ENCODE measurements around the gene TMEM30B.

Gene TMEM30B

DNA sequence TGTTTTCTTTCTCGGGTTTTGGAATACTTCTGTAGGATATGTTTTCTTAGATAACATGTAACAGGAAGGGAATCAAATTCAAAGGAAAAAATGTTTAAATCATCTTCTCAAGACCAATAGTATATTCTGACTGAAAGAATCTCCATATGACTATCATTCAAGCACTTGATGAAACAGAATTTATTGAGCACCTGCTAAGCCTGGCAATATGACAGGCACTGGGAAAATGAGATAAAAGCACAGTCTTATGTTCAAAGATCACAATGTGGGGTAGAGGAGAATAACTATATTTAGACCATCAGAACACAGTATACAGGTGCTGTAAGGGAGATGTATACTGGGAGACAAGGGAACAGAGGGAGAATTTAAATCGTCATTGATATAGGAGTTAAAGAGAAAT is 19.1 kb upstream of the TMEM30B start:
- no peak for DNase-seq (ENCODE audit: low read depth in 1 of 2, low spot score in 1 of 2)

- no peak for DNase-seq (ENCODE audit: low read depth in 1 of 2, low spot score in 1 of 2)
Measured at GRCh38 chr14:61298824-61299223, 17.7 kb upstream of the TMEM30B start.

GRCh38 chr14:61297581-61297980 is 16.4 kb upstream of the TMEM30B start:
- no peak for DNase-seq (ENCODE audit: low read depth in 1 of 2, low spot score in 1 of 2)

- peak in 1 of 2 donors; percentile 25 for DNase-seq (ENCODE audit: low read depth in 1 of 2, low spot score in 1 of 2)
Measured at GRCh38 chr14:61296719-61297502, 15.8 kb upstream of the TMEM30B start.

GRCh38 chr14:61296151-61296550 is 15.0 kb upstream of the TMEM30B start:
- DNase-seq (ENCODE audit: low read depth in 1 of 2, low spot score in 1 of 2): no peak

GRCh38 chr14:61290701-61291100 is 9.6 kb upstream of the TMEM30B start:
- DNase-seq (ENCODE audit: low read depth in 1 of 2, low spot score in 1 of 2): no peak

GRCh38 chr14:61288720-61289119 is 7.6 kb upstream of the TMEM30B start:
- DNase-seq (ENCODE audit: low read depth in 1 of 2, low spot score in 1 of 2): no peak

DNA sequence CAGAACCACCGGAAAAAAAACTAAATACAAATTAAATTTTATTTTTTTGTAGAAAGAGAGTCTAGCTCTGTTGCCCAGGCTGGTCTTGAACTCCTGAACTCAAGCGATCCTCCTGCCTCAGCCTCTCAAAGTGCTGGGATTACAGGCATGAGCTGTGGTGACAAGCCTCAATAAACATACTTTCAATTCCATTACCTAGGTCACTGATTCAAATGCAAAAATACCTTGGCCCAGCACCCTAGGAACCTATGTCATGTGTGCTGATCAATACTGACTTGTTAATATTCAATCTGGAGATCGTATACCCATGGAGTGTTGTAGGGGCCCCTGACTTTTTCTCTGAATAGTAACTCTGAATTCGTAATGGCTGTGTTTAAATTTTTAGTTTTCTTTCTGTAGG is 7.1 kb upstream of the TMEM30B start:
- no peak for DNase-seq (ENCODE audit: low read depth in 1 of 2, low spot score in 1 of 2)

DNA sequence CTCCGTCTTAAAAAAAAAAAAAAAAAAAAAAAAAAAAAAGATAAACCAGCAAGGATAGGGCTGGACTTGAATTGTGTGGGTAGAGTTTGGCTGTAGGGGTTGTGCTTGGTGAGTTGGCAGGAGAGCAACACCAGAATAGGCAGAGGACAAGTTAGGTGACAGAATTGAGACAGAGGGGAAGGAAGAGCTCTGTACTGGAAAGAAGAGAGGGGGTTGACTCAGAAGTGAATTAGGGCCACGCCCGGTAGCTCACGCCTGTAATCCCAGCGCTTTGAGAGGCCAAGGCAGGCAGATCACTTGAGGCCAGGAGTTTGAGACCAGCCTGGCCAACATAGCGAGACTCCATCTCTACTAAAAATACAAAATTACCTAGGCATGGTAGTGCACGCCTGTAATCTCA is 6.1 kb upstream of the TMEM30B start:
- no peak for DNase-seq (ENCODE audit: low read depth in 1 of 2, low spot score in 1 of 2)

DNA sequence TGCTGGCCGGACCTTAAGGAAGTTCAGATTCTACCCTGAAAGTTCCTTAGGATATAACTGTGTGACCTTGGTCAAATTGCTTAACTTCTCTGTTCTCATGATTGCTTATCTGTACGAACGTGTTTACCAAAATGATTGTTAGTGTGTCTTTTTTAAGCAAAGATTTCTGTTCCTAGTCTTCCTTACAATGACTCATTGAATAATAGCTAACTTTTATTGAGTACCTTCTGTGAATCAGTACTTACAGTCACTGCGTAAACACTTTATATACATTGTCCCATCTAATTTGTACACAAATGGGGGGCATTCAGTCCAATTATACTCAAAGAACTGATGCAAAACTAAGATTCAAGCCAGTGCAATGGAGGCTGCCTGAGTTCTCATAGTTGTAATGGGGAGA is 4.2 kb upstream of the TMEM30B start:
- no peak for DNase-seq (ENCODE audit: low read depth in 1 of 2, low spot score in 1 of 2)

DNA sequence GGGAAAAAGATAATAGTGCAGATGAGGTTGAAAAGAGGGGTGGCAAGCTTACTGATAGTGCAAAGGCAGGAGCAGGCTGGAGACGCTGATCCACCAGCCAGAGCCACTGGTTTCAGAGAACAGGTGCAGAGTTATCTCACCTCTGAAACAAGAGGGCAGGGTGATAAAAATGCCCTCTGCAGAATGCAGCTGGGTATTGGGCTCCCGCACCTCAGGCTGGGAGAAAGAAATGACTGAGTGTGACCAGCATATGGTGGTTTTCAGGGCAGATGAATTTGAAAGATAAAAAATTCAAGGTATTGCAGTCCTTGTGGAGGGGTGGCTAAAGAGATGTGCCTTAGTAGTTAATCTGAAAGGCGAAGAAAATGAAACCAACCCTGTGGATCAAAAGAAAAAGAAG is 2.9 kb upstream of the TMEM30B start:
- no peak for DNase-seq (ENCODE audit: low read depth in 1 of 2, low spot score in 1 of 2)

DNA sequence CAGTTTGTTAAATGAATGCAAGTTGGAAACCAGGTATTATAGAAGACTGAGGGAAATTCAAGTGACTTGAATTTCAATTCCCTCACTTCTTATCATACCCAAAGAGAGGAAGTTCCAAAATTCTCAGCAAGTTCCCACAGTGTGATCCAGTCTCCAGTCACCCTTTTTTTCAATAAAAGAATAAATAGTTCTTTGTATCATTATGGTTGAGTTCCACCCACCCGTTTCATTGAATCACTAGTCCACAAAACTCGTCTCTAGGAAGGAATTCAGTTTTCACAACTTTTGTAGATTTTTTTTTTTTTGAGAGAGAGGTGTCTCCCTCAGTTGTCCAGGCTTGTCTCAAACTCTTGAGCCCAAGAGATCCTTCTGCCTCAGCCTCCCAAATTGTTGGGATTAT is 1.6 kb upstream of the TMEM30B start:
- no peak for DNase-seq (ENCODE audit: low read depth in 1 of 2, low spot score in 1 of 2)

- DNase-seq (ENCODE audit: low read depth in 1 of 2, low spot score in 1 of 2): no peak
Measured at GRCh38 chr14:61281948-61282275, 774 bp upstream of the TMEM30B start.

- DNase-seq (ENCODE audit: low read depth in 1 of 2, low spot score in 1 of 2): peak; percentile 59 to 61
Measured at GRCh38 chr14:61280526-61281185, 482 bp downstream of the TMEM30B start.

DNA sequence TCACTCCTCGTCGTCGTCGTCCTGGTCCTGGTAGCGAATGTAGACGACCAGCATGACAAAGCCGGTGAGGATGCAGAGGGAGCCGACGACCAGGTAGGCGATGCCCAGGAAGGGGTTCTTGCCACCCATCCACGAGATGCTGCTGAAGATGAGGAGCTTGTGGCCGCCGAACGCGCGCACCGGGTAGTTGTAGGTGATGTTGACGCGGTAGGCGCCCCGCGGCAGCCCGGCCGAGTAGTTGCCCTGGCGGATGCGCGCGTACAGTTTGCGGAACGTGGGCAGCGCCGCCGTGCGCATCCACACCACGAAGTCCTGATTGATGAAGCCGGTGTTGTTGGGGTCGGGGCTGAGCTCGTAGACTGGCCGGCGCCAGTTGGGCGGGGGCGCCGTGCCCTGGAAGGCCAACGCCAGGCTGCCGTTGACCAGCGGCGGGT is 1.0 kb downstream of the TMEM30B start:
- DNase-seq (ENCODE audit: low read depth in 1 of 2, low spot score in 1 of 2): peak in 1 of 2 donors; percentile 15

DNA sequence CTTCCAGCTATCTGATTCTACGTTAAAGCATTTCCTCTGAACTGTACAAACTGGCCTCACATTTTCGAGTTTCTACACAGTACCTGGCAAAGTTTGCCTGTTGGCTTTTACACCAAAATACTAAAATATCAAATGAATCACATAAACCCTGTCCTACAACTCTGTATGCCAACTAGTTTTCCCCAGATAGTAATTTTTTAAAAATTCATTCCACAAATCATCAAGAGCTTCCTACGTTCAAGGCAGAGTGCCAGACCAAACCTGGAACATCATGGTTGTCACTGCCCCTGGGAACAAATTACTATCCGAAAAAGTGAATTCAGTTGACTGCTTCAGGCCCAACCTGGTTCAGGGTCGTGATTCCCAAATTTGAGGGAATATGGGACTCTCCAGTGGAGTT is 2.1 kb downstream of the TMEM30B start:
- no peak for DNase-seq (ENCODE audit: low read depth in 1 of 2, low spot score in 1 of 2)

- no peak for DNase-seq (ENCODE audit: low read depth in 1 of 2, low spot score in 1 of 2)
Measured at GRCh38 chr14:61277784-61278183, 3.4 kb downstream of the TMEM30B start.

- no peak for DNase-seq (ENCODE audit: low read depth in 1 of 2, low spot score in 1 of 2)
Measured at GRCh38 chr14:61277232-61277631, 3.9 kb downstream of the TMEM30B start.

DNA sequence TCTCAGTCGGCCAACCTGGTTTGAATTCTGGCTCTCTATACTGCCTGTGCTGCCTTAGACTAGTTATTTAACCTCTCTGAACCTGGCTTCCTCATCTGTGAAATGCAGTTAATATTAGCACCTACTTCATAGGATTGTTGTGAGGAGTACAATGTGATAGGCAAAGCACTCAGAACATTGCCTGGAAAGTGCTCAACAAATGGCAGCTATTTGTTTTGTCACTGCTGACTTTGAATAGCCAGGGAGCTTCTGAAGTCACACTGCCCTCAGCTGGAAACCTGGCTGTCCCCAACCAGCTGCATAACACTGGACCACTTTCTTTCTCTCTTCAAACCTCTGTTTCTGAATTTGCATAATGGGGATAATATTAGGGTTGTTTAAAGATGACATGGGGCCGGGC is 9.6 kb downstream of the TMEM30B start:
- no peak for DNase-seq (ENCODE audit: low read depth in 1 of 2, low spot score in 1 of 2)

GRCh38 chr14:61270714-61271113 is 10.4 kb downstream of the TMEM30B start:
- no peak for DNase-seq (ENCODE audit: low read depth in 1 of 2, low spot score in 1 of 2)

DNA sequence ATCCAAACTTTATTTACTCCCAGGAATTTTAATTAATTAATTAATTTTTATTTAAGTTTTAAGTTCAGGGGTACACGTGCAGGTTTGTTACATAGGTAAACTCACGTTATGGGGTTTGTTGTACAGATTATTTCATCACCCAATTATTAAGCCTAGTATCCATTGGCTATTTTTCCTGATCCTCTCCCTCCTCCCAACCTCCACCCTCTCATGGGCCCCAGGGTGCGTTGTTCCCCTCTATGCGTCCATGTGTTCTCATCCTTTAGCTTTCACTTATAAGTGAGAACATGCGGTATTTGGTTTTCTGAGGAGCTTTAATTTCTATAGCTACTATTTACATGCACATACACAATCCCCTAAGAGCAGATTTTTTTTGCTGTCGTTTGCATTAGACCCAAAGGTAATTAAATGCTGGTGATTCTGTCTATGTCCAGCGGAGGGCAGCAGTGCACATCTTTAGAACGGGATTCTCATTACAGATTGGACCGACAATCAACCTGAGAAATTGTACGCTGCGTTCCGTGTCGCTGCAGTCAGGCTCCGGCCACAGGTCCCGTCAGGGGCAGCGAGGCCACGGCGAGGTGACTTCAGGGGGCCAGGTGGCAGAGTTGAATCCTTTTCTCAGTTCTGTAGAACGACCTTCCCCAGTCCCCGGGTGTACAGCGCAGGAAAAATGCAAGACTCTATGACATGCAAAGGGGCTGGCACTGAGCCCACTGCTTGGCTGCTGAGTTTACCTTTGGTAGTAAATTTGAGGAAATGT is 11.6 kb downstream of the TMEM30B start:
- peak; percentile 51 to 66 for DNase-seq (ENCODE audit: low read depth in 1 of 2, low spot score in 1 of 2)

DNA sequence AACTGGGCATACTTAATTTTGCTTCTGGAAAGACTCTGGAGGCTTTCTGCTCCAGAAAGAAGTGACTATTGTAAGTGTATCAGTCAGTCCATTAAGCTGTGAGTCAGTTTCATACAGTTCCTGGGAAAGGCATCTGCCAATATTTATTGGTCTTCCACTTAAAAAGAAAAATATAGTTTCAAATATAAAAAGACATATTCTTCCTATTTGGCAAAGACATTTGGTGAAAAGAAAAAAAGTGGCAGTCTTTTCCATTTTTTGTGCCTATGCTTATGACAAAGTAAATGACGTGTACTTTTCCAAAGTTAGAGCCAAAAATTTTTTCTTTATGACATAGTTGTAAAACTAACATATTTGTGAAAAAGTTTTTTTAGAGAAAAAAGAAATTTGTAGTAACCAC is 12.3 kb downstream of the TMEM30B start:
- DNase-seq (ENCODE audit: low read depth in 1 of 2, low spot score in 1 of 2): no peak
